ENCODE results near the gene HUS1B.

- no peak for TF ChIP-seq CTCF (IDR thresholded peaks at IDR 0.05)
- TF ChIP-seq POLR2AphosphoS5 (IDR thresholded peaks at IDR 0.05; ENCODE audit: insufficient read depth in 1 of 2, low read depth in 1 of 2) = no peak
Measured at GRCh38 chr6:667253-667927, 10.5 kb upstream of the HUS1B start.

Data from vagina (tissue), 2 donors.